Right lobe of liver (tissue), 6 donors: ENCODE measurements around the gene SLC1A3. TPM values are rescaled to one million over a fixed set of nuclear protein-coding genes. Genes with fewer than 3 reads are reported as not detected.
A peak's percentile ranks its signal among the peaks of the same experiment; 100 is the strongest.

ENCODE experiments used
- ATAC-seq, 4 donors: fragments of 200-7000 bp; cut with Tn5 transposase; one replicate each; pipeline ENCODE4 v1.9.1; 2020; ENCODE audit warnings: mild to moderate bottlenecking in 4 of 4, moderate library complexity in 4 of 4
- DNase-seq, 3 donors: peaks; one replicate each; pipeline ENCODE4 v3.0.0-alpha.2; 2020
- H3K27ac ChIP-seq, 3 donors: fragments of 200-600 bp; one replicate each; pipeline ENCODE4 v1.8.0; 2022
- H3K27me3 ChIP-seq, 2 donors: fragments of 200-600 bp; one replicate each; pipeline ENCODE4 v1.8.0; 2022
- H3K36me3 ChIP-seq, 4 donors: fragments of 200-600 bp; sonication (generic) in 1 of 4; one replicate each; pipeline versions ENCODE4 v1.5.1 to v1.8.0; 2017 to 2022; ENCODE audit warnings: control low read depth in 1 of 4
- H3K4me1 ChIP-seq, 4 donors: fragments of 200-600 bp; sonication (generic) in 1 of 4; one replicate each; pipeline versions ENCODE4 v1.5.1 to v1.8.0; 2017 to 2022; ENCODE audit warnings: control low read depth in 1 of 4
- H3K4me3 ChIP-seq, 3 donors: fragments of 200-600 bp; one replicate each; pipeline ENCODE4 v1.8.0; 2022
- H3K9me3 ChIP-seq, 4 donors: fragments of 200-600 bp; sonication (generic) in 1 of 4; one replicate each; pipeline versions ENCODE4 v1.5.1 to v1.8.0; 2017 to 2022; ENCODE audit warnings: control low read depth in 1 of 4
- POLR2A ChIP-seq: fragments of 450-650 bp; IDR thresholded peaks from one replicate; pipeline ENCODE4 v1.6.1; 2017; ENCODE audit warnings: antibody characterized with exemption, mild to moderate bottlenecking
- WGBS: methylation state at CpG from one replicate; pipeline ENCODE4 v1.1.6; 2018; ENCODE audit warnings: low coverage, low lambda C conversion rate; ENCODE audit not compliant: insufficient coverage; ENCODE audit errors: missing lambda C conversion rate; 5-methylcytosine and 5-hydroxymethylcytosine counted together
- intact Hi-C, 2 donors: fragments of 100-400 bp; cut with DNase I; formaldehyde crosslinking; loops; one replicate each; pipeline versions ENCODE4 v1.11.2 to v1.14.1; 2022
- total RNA-seq, 6 experiments: library from RNA; depleted of rRNA in 2 of 6; stranded (reverse); fragments of >200 nt in 2 of 6; fragmentation: NEBNext Ultra II Directional in 3 of 6; extraction: Animal tissue kit (Norgen Biotek cat#: 25700) in 3 of 6; gene quantifications; one replicate each; pipeline versions ENCODE4 v1.1.0 to v1.2.4, GENCODE V29; 2016 to 2023
- TF ChIP-seq, protein P1 (sequence below), 4 donors: fragments of 200-600 bp in 3 of 4; fragments of 450-650 bp in 1 of 4; IDR thresholded peaks; one replicate each; pipeline versions ENCODE4 v1.5.1 to v1.8.0; 2016 to 2022; ENCODE audit warnings: antibody characterized with exemption in 4 of 4, mild to moderate bottlenecking in 2 of 4
- donor health status: DM: no; HTN: yes; CAD: no.
- donor health status: DM: no; HTN: no; CAD: no.
- donor health status: DM: no; HTN: no; CAD: no.
- donor health status: DM: no; HTN: yes; CAD: no.
- donor health status: DM: no; HTN: yes; CAD: no.

The SLC1A3 gene
- total RNA-seq, 6 experiments from 2014 or later, result 4.7 to 15.1 (median 6.1) TPM

DNA sequence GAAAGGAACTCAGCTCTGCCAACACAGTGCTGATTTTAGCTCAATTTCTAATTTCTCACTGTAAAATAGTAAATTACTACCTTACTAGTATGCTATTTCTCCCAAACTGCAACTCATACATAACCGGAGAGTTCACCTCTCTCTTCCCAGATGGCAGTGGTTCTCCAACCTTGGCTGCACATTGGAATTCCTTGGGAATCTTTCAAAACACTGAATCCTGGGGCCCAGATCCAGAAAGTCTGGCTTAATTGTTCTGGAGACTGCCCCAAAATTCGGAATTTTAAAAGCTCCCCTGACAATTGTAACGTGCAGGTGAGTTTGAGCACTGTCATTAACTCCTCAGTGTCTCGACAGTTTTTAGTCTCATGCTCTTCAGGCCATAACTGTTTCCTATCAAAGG lies 100.3 kb downstream of the SLC1A3 start:
- H3K9me3 ChIP-seq, result peaks cover 0 to 3% (median 0%) of the 10 kb centered on the region in 4 donors
- H3K27me3 ChIP-seq, result no peaks in the 10 kb centered on the region
- ATAC-seq, result no peak
- 49% methylated on average over 4 of the region's 4 CpGs for WGBS
- intact Hi-C loops, result no loop called here
- no peak for DNase-seq
- H3K4me1 ChIP-seq, result no peaks in the 10 kb centered on the region
- TF ChIP-seq, protein P1, sequence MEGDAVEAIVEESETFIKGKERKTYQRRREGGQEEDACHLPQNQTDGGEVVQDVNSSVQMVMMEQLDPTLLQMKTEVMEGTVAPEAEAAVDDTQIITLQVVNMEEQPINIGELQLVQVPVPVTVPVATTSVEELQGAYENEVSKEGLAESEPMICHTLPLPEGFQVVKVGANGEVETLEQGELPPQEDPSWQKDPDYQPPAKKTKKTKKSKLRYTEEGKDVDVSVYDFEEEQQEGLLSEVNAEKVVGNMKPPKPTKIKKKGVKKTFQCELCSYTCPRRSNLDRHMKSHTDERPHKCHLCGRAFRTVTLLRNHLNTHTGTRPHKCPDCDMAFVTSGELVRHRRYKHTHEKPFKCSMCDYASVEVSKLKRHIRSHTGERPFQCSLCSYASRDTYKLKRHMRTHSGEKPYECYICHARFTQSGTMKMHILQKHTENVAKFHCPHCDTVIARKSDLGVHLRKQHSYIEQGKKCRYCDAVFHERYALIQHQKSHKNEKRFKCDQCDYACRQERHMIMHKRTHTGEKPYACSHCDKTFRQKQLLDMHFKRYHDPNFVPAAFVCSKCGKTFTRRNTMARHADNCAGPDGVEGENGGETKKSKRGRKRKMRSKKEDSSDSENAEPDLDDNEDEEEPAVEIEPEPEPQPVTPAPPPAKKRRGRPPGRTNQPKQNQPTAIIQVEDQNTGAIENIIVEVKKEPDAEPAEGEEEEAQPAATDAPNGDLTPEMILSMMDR (IDR thresholded peaks at IDR 0.05), result no peak
- no peak for TF ChIP-seq POLR2A
- H3K27ac ChIP-seq, result no peak overlapping the region
- H3K36me3 ChIP-seq, result no peaks in the 10 kb centered on the region
- no peak overlapping the region for H3K4me3 ChIP-seq

GRCh38 chr5:36708996-36709395 lies 102.6 kb downstream of the SLC1A3 start:
- no peak for TF ChIP-seq POLR2A
- TF ChIP-seq, protein P1 (IDR thresholded peaks at IDR 0.05), result no peak
- Histone ChIP-seq H3K27me3 (no peaks in the 10 kb centered on the region), H3K36me3 (no peaks in the 10 kb centered on the region), H3K27ac (no peak overlapping the region), H3K9me3 (peaks cover 0 to 3% (median 0%) of the 10 kb centered on the region in 4 donors), H3K4me1 (no peaks in the 10 kb centered on the region), H3K4me3 (no peak overlapping the region)
- ATAC-seq, result no peak
- 76% methylated on average over 5 of the region's 5 CpGs for WGBS
- DNase-seq, result no peak
- intact Hi-C loops, result no loop called here

DNA sequence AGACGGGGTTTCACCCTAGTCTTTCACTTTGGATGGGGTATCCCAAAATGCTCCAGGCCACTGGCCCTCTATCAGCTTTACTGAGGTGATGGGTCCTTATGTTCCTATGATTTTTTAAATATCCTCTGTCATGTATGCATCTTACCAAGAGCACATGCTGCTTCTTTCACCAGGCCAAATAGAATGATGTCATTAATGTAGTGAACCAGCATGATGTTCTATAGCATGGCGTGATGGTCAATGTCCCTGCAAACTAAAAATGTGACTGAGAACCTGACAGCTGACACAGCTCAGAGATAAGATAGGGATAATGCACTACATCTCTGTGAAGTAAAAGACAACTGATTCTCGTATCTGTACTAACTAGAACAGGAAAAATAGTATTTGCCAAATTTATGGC lies 103.6 kb downstream of the SLC1A3 start:
- Histone ChIP-seq H3K4me3 (no peak overlapping the region), H3K36me3 (no peaks in the 10 kb centered on the region), H3K4me1 (no peaks in the 10 kb centered on the region), H3K9me3 (peaks cover 0 to 3% (median 0%) of the 10 kb centered on the region in 4 donors), H3K27ac (no peak overlapping the region), H3K27me3 (no peaks in the 10 kb centered on the region)
- ATAC-seq (no peak), DNase-seq (no peak)
- 84% methylated on average over 3 of the region's 3 CpGs for WGBS
- TF ChIP-seq, protein P1 (IDR thresholded peaks at IDR 0.05), result no peak
- TF ChIP-seq POLR2A, result no peak
- intact Hi-C loops, result no loop called here

GRCh38 chr5:36712706-36713105 lies 106.3 kb downstream of the SLC1A3 start:
- intact Hi-C loops, result no loop called here
- WGBS, result 35% methylated on average over 3 of the region's 3 CpGs
- peak in 2 of 4 donors; percentile 18 to 29 for ATAC-seq

More at GRCh38 chr5:36712706-36713105, 106.3 kb downstream of the SLC1A3 start:
- no peaks in the 10 kb centered on the region for H3K36me3 ChIP-seq
- no peaks in the 10 kb centered on the region for H3K27me3 ChIP-seq
- DNase-seq, result no peak
- peaks cover 0 to 3% (median 0%) of the 10 kb centered on the region in 4 donors for H3K9me3 ChIP-seq
- no peak overlapping the region for H3K4me3 ChIP-seq
- no peaks in the 10 kb centered on the region for H3K4me1 ChIP-seq
- no peak overlapping the region for H3K27ac ChIP-seq
- TF ChIP-seq, protein P1 (IDR thresholded peaks at IDR 0.05), result no peak
- no peak for TF ChIP-seq POLR2A
